Ectodermal cell (in vitro differentiated cells): Measurements from ENCODE around the gene ASXL2.

Experiments
- H3K27ac ChIP-seq: 2 replicates; pipeline ENCODE4 v1.7.0; 2013; ENCODE audit warnings: mild to moderate bottlenecking, low read depth, low read length; ENCODE audit not compliant: insufficient read depth, poor library complexity, severe bottlenecking
- H3K27me3 ChIP-seq: 2 replicates; pipeline ENCODE4 v1.7.0; 2013; ENCODE audit warnings: mild to moderate bottlenecking, low read length; ENCODE audit not compliant: insufficient read depth, control insufficient read depth, poor library complexity, severe bottlenecking
- H3K36me3 ChIP-seq: one replicate; pipeline ENCODE4 v1.7.0; 2013; ENCODE audit warnings: low read length; ENCODE audit not compliant: control insufficient read depth, insufficient read depth
- H3K4me1 ChIP-seq: one replicate; pipeline ENCODE4 v1.7.0; 2013; ENCODE audit warnings: low read length; ENCODE audit not compliant: control insufficient read depth, insufficient read depth
- H3K4me3 ChIP-seq: 2 replicates; pipeline ENCODE4 v1.7.0; 2013; ENCODE audit warnings: low read depth, low read length, control low read depth; ENCODE audit not compliant: insufficient read depth
- H3K9me3 ChIP-seq: 2 replicates; pipeline ENCODE4 v1.7.0; 2013; ENCODE audit warnings: mild to moderate bottlenecking, low read length, moderate library complexity; ENCODE audit not compliant: control insufficient read depth
- WGBS, 2 experiments: methylation state at CpG; one replicate each; pipeline ENCODE4 v1.1.7; 2013; ENCODE audit warnings: missing lambda C conversion rate in 2 of 2; 5-methylcytosine and 5-hydroxymethylcytosine counted together

Gene ASXL2

GRCh38 chr2:25808006-25808383, 70.3 kb downstream of the ASXL2 start:
- H3K9me3 ChIP-seq: no peaks in the 10 kb centered on the region
- no peak overlapping the region for H3K4me3 ChIP-seq
- 85 to 90% methylated on average over 2 of the region's 2 CpGs for WGBS, 2 experiments
- no peaks in the 10 kb centered on the region for H3K4me1 ChIP-seq
- H3K27ac ChIP-seq: no peak overlapping the region
- peaks cover 19% of the 10 kb centered on the region for H3K36me3 ChIP-seq
- no peaks in the 10 kb centered on the region for H3K27me3 ChIP-seq

- no peaks in the 10 kb centered on the region for H3K4me1 ChIP-seq
- WGBS, 2 experiments: 89 to 100% methylated on average over 1 of the region's 1 CpG
- H3K27me3 ChIP-seq: no peaks in the 10 kb centered on the region
- no peak overlapping the region for H3K27ac ChIP-seq
- H3K36me3 ChIP-seq: peaks cover 19% of the 10 kb centered on the region
- no peak overlapping the region for H3K4me3 ChIP-seq
- no peaks in the 10 kb centered on the region for H3K9me3 ChIP-seq
Measured at GRCh38 chr2:25806941-25807340, 71.3 kb downstream of the ASXL2 start.

- 100% methylated on average over 1 of the region's 2 CpGs for WGBS, 2 experiments
- Histone ChIP-seq H3K27ac (no peak overlapping the region), H3K9me3 (no peaks in the 10 kb centered on the region), H3K27me3 (no peaks in the 10 kb centered on the region), H3K36me3 (peaks cover 19% of the 10 kb centered on the region), H3K4me3 (no peak overlapping the region), H3K4me1 (no peaks in the 10 kb centered on the region)
Measured at GRCh38 chr2:25805987-25806386, 72.3 kb downstream of the ASXL2 start.

GRCh38 chr2:25804338-25804737, 73.9 kb downstream of the ASXL2 start:
- Histone ChIP-seq H3K36me3 (peaks cover 23% of the 10 kb centered on the region), H3K27me3 (no peaks in the 10 kb centered on the region), H3K27ac (no peak overlapping the region), H3K4me1 (no peaks in the 10 kb centered on the region), H3K4me3 (no peak overlapping the region), H3K9me3 (no peaks in the 10 kb centered on the region)
- 96 to 99% methylated on average over 3 of the region's 3 CpGs for WGBS, 2 experiments

- Histone ChIP-seq H3K27ac (no peak overlapping the region), H3K27me3 (no peaks in the 10 kb centered on the region), H3K4me1 (no peaks in the 10 kb centered on the region), H3K4me3 (no peak overlapping the region), H3K36me3 (peaks cover 21% of the 10 kb centered on the region), H3K9me3 (no peaks in the 10 kb centered on the region)
- WGBS, 2 experiments: 89 to 100% methylated on average over 1 of the region's 1 CpG
Measured at GRCh38 chr2:25799301-25799700, 79.0 kb downstream of the ASXL2 start.

- H3K4me1 ChIP-seq: no peaks in the 10 kb centered on the region
- no peak overlapping the region for H3K27ac ChIP-seq
- H3K9me3 ChIP-seq: no peaks in the 10 kb centered on the region
- no peak overlapping the region for H3K4me3 ChIP-seq
- H3K27me3 ChIP-seq: no peaks in the 10 kb centered on the region
- H3K36me3 ChIP-seq: peaks cover 9% of the 10 kb centered on the region
- WGBS, 2 experiments: 98% methylated on average over 5 of the region's 5 CpGs
Measured at GRCh38 chr2:25797620-25798488, 80.4 kb downstream of the ASXL2 start.

GRCh38 chr2:25794544-25795276, 83.6 kb downstream of the ASXL2 start:
- Histone ChIP-seq H3K9me3 (no peaks in the 10 kb centered on the region), H3K36me3 (peaks cover 9% of the 10 kb centered on the region), H3K27me3 (no peaks in the 10 kb centered on the region), H3K27ac (no peak overlapping the region), H3K4me1 (no peaks in the 10 kb centered on the region), H3K4me3 (no peak overlapping the region)
- WGBS, 2 experiments: 94 to 95% methylated on average over 4 of the region's 4 CpGs

- no peak overlapping the region for H3K27ac ChIP-seq
- no peaks in the 10 kb centered on the region for H3K9me3 ChIP-seq
- 92 to 98% methylated on average over 3 to 4 of the region's 5 CpGs for WGBS, 2 experiments
- no peak overlapping the region for H3K4me3 ChIP-seq
- no peaks in the 10 kb centered on the region for H3K4me1 ChIP-seq
- no peaks in the 10 kb centered on the region for H3K27me3 ChIP-seq
- H3K36me3 ChIP-seq: no peaks in the 10 kb centered on the region
Measured at GRCh38 chr2:25790074-25790790, 88.1 kb downstream of the ASXL2 start.

GRCh38 chr2:25788457-25788856, 89.8 kb downstream of the ASXL2 start:
- WGBS, 2 experiments: 97% methylated on average over 3 of the region's 3 CpGs; no CpG with 5 or more reads in 1 of the 2 experiments

GRCh38 chr2:25787020-25787419, 91.3 kb downstream of the ASXL2 start:
- Histone ChIP-seq H3K4me1 (no peaks in the 10 kb centered on the region), H3K27ac (no peak overlapping the region), H3K36me3 (no peaks in the 10 kb centered on the region), H3K4me3 (no peak overlapping the region), H3K27me3 (no peaks in the 10 kb centered on the region), H3K9me3 (no peaks in the 10 kb centered on the region)
- 96 to 97% methylated on average over 2 of the region's 2 CpGs for WGBS, 2 experiments

More at GRCh38 chr2:25788457-25788856, 89.8 kb downstream of the ASXL2 start:
- H3K27me3 ChIP-seq: no peaks in the 10 kb centered on the region
- H3K4me3 ChIP-seq: no peak overlapping the region
- no peak overlapping the region for H3K27ac ChIP-seq
- no peaks in the 10 kb centered on the region for H3K36me3 ChIP-seq
- H3K4me1 ChIP-seq: no peaks in the 10 kb centered on the region
- no peaks in the 10 kb centered on the region for H3K9me3 ChIP-seq
